OCI-LY1 (cell line): ENCODE results near the gene EPN3.

Experiments used
- CTCF ChIP-seq: fragments of 200-600 bp; sonication (generic), shearing (Covaris generic); IDR thresholded peaks from 2 replicates; pipeline ENCODE4 v1.5.1; 2017; ENCODE audit warnings: mild to moderate bottlenecking, antibody characterized with exemption, low read length, moderate library complexity, mixed read lengths
- EZH2 ChIP-seq: fragments of 200-600 bp; sonication (generic), shearing (Covaris generic); IDR thresholded peaks from 2 replicates; pipeline ENCODE4 v1.8.0; 2017; ENCODE audit warnings: borderline replicate concordance, mixed run types, mild to moderate bottlenecking, antibody characterized with exemption, low read length, moderate library complexity, mixed read lengths

GRCh38 chr17:50531428-50532025 lies 1.0 kb upstream of the EPN3 start:
- TF ChIP-seq EZH2 (no peak), CTCF (no peak)
